ENCODE measurements around the gene ALOX5.

DNA sequence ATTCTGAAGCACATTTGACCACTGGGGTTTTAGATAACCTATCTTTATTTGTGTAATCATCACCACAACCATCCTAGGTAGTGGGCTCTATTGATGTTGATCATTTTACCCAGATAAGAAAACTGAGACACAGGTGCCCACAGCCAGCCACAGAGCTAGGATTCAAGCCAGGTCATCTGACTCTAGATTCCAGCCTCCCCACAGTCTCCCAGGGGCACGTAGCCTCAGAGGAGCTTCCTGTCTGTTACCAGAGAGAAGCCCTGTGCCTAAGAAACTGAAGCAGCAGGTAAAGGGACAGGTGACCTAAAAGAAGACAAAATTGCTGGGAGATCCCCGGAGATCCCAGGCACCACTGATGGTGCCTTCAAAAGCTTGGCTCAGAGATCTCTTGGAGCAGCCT lies 55.8 kb downstream of the ALOX5 start:
- TF ChIP-seq POLR2AphosphoS5 (IDR thresholded peaks at IDR 0.05; ENCODE audit: low read depth, low read length) (no peak), TAF1 (IDR thresholded peaks at IDR 0.05; ENCODE audit: low read depth, low read length) (no peak), POLR2A (IDR thresholded peaks at IDR 0.05; ENCODE audit: low read depth, low read length) (no peak), SPI1 (IDR thresholded peaks at IDR 0.05; ENCODE audit: low read depth, low read length) (no peak)
